H1 (cell line): ENCODE measurements around the gene TCEA3. TPM values are rescaled to one million over a fixed set of nuclear protein-coding genes. Genes with fewer than 3 reads are reported as not detected.

Experiments used
- CTCF ChIA-PET: fragments of 300-600 bp; sonication (Branson Sonifier 250); formaldehyde crosslinking; loops from one replicate; lab custom pipeline; 2021; ENCODE audit not compliant: partially characterized antibody; lab: Charles Lee
- POLR2A ChIA-PET: fragments of 300-600 bp; sonication (Branson Sonifier 250); formaldehyde crosslinking; loops from one replicate; lab custom pipeline; 2021; ENCODE audit warnings: inconsistent platforms; ENCODE audit not compliant: partially characterized antibody; lab: Charles Lee
- DNase-seq, 2 experiments: peaks; one replicate each; pipeline versions ENCODE4 v3.0.0 to v3.0.0-alpha.2; 2010 to 2022; ENCODE audit warnings: low spot score in 2 of 2, low read depth in 1 of 2, mixed read lengths in 1 of 2
- FAIRE-seq: peaks from 2 replicates; lab custom pipeline; 2011; peaks lifted over from hg19 to GRCh38; lab: Jason Lieb, UNC
- H2AFZ ChIP-seq: 2 replicates; pipeline ENCODE4 v1.8.1; 2012; ENCODE audit warnings: low read length, inconsistent platforms
- H2AK5ac ChIP-seq: 2 replicates; pipeline ENCODE4 v1.6.1; 2013; ENCODE audit warnings: low read depth, low read length
- H2BK120ac ChIP-seq: replicated peaks from 2 replicates; pipeline ENCODE3; 2013; ENCODE audit warnings: low read depth, low read length, inconsistent platforms
- H2BK12ac ChIP-seq: 2 replicates; pipeline ENCODE4 v1.6.1; 2013; ENCODE audit warnings: low read depth, low read length
- H2BK15ac ChIP-seq: 2 replicates; pipeline ENCODE4 v1.6.1; 2013; ENCODE audit warnings: low read length
- H2BK20ac ChIP-seq: 2 replicates; pipeline ENCODE4 v1.6.1; 2013; ENCODE audit warnings: low read length
- H2BK5ac ChIP-seq: 2 replicates; pipeline ENCODE4 v1.6.1; 2013; ENCODE audit warnings: low read depth, low read length
- H3K14ac ChIP-seq: 2 replicates; pipeline ENCODE4 v1.6.1; 2013; ENCODE audit warnings: inconsistent platforms; ENCODE audit not compliant: insufficient read length
- H3K18ac ChIP-seq: 2 replicates; pipeline ENCODE4 v1.6.1; 2013; ENCODE audit warnings: low read length; ENCODE audit errors: extremely low read depth
- H3K23ac ChIP-seq: 2 replicates; pipeline ENCODE4 v1.6.1; 2013; ENCODE audit warnings: inconsistent platforms; ENCODE audit not compliant: insufficient read length
- H3K23me2 ChIP-seq: 2 replicates; pipeline ENCODE4 v1.6.1; 2013; ENCODE audit warnings: low read depth, low read length
- H3K27ac ChIP-seq: 2 replicates; pipeline ENCODE4 v1.6.1; 2011; ENCODE audit warnings: low read depth, low read length, inconsistent platforms
- H3K27me3 ChIP-seq, 4 experiments: replicated peaks in 1 of 4; 1 replicate in 1 of 4; 2 replicates in 3 of 4; pipeline versions ENCODE4 v1.6.1 to v1.8.1; 2011 to 2013; ENCODE audit warnings: low read length in 3 of 4, mild to moderate bottlenecking in 3 of 4, inconsistent platforms in 2 of 4, mixed read lengths in 2 of 4, moderate library complexity in 1 of 4; ENCODE audit not compliant: control insufficient read depth in 3 of 4, insufficient read depth in 3 of 4; ENCODE audit errors: extremely low read depth in 1 of 4
- H3K36me3 ChIP-seq, 4 experiments: 2 replicates each; pipeline versions ENCODE4 v1.6.1 to v1.8.1; 2011 to 2013; ENCODE audit warnings: mild to moderate bottlenecking in 4 of 4, low read length in 3 of 4, moderate library complexity in 2 of 4, control low read depth in 1 of 4, inconsistent platforms in 1 of 4; ENCODE audit not compliant: insufficient read depth in 4 of 4, control insufficient read depth in 2 of 4
- H3K4ac ChIP-seq: replicated peaks from 2 replicates; pipeline ENCODE3; 2013; ENCODE audit warnings: low read length, low read depth, mixed read lengths, inconsistent platforms; ENCODE audit not compliant: insufficient read length
- H3K4me1 ChIP-seq, 4 experiments: replicated peaks in 1 of 4; 1 replicate in 1 of 4; 2 replicates in 3 of 4; pipeline versions ENCODE4 v1.6.1 to v1.8.1; 2011 to 2013; ENCODE audit warnings: low read length in 3 of 4, inconsistent platforms in 2 of 4, mixed read lengths in 1 of 4; ENCODE audit not compliant: insufficient read depth in 4 of 4, control insufficient read depth in 3 of 4
- H3K4me2 ChIP-seq, 2 experiments: 2 replicates each; pipeline versions ENCODE4 v1.6.1 to v1.8.1; 2011 to 2013; ENCODE audit warnings: low read depth in 2 of 2, low read length in 2 of 2, control low read depth in 1 of 2, inconsistent platforms in 1 of 2, mild to moderate bottlenecking in 1 of 2; ENCODE audit not compliant: insufficient read depth in 1 of 2
- H3K4me3 ChIP-seq, 4 experiments: fragments of 200-600, 300-600 bp in 1 of 4; sonication (generic), shearing (Covaris generic), sonication (Bioruptor Twin) in 1 of 4; 2 replicates each; pipeline versions ENCODE4 v1.5.1 to v1.8.1; 2011 to 2016; ENCODE audit warnings: low read length in 4 of 4, low read depth in 3 of 4, control low read depth in 2 of 4, inconsistent platforms in 2 of 4, mild to moderate bottlenecking in 2 of 4, mixed read lengths in 1 of 4, moderate library complexity in 1 of 4; ENCODE audit not compliant: insufficient read depth in 2 of 4; ENCODE audit errors: extremely low read depth in 1 of 4
- H3K56ac ChIP-seq: replicated peaks from 2 replicates; pipeline ENCODE3; 2013; ENCODE audit warnings: low read depth, mild to moderate bottlenecking, mixed read lengths, low read length, inconsistent platforms; ENCODE audit not compliant: insufficient read length
- H3K79me1 ChIP-seq: 2 replicates; pipeline ENCODE4 v1.6.1; 2013; ENCODE audit warnings: low read depth, low read length, control low read depth
- H3K79me2 ChIP-seq, 2 experiments: 2 replicates each; pipeline versions ENCODE4 v1.6.1 to v1.8.1; 2012 to 2013; ENCODE audit warnings: low read length in 2 of 2, mild to moderate bottlenecking in 2 of 2, inconsistent platforms in 1 of 2; ENCODE audit not compliant: insufficient read depth in 2 of 2, control insufficient read depth in 1 of 2
- H3K9ac ChIP-seq, 4 experiments: replicated peaks in 1 of 4; 1 replicate in 1 of 4; 2 replicates in 3 of 4; pipeline versions ENCODE4 v1.6.1 to v1.8.1; 2011 to 2013; ENCODE audit warnings: low read depth in 3 of 4, low read length in 3 of 4, control low read depth in 2 of 4, mild to moderate bottlenecking in 2 of 4, moderate library complexity in 2 of 4, inconsistent platforms in 1 of 4; ENCODE audit errors: extremely low read depth in 1 of 4
- H3K9me3 ChIP-seq, 2 experiments: 2 replicates each; pipeline versions ENCODE4 v1.6.1 to v1.8.1; 2012 to 2013; ENCODE audit warnings: mild to moderate bottlenecking in 2 of 2, moderate library complexity in 2 of 2, control low read depth in 1 of 2, inconsistent platforms in 1 of 2, low read depth in 1 of 2, low read length in 1 of 2, mixed read lengths in 1 of 2; ENCODE audit not compliant: insufficient read depth in 2 of 2
- H4K20me1 ChIP-seq, 2 experiments: replicated peaks in 1 of 2; 2 replicates each; pipeline versions ENCODE3 to v1.8.1; 2011 to 2013; ENCODE audit warnings: inconsistent platforms in 2 of 2, low read length in 2 of 2, mild to moderate bottlenecking in 1 of 2; ENCODE audit not compliant: insufficient read depth in 2 of 2, control insufficient read depth in 1 of 2
- H4K5ac ChIP-seq: 2 replicates; pipeline ENCODE4 v1.6.1; 2013; ENCODE audit warnings: low read length, low read depth, mixed read lengths, inconsistent platforms; ENCODE audit not compliant: insufficient read length
- H4K8ac ChIP-seq: 2 replicates; pipeline ENCODE4 v1.8.0; 2013; ENCODE audit warnings: mild to moderate bottlenecking, moderate library complexity, low read length, inconsistent platforms; ENCODE audit not compliant: insufficient read depth; ENCODE audit errors: extremely low read depth
- H4K91ac ChIP-seq: replicated peaks from 2 replicates; pipeline ENCODE3; 2013; ENCODE audit warnings: low read length, mixed read lengths, inconsistent platforms; ENCODE audit not compliant: insufficient read length
- KDM1A ChIP-seq: fragments of 200-600, 300-600 bp; sonication (generic); IDR thresholded peaks from 2 replicates; pipeline ENCODE4 v1.7.1; 2016; ENCODE audit warnings: mild to moderate bottlenecking, low read length, borderline replicate concordance
- WGBS, 2 experiments: shearing (Covaris generic) in 1 of 2; methylation state at CpG; one replicate each; pipeline versions ENCODE4 v1.1.6 to v1.1.7; 2013 to 2015; ENCODE audit warnings: low lambda C conversion rate in 2 of 2, mixed read lengths in 2 of 2, inconsistent platforms in 1 of 2, low coverage in 1 of 2, missing lambda C conversion rate in 1 of 2; ENCODE audit not compliant: insufficient replicate concordance in 2 of 2, insufficient coverage in 1 of 2, insufficient read length in 1 of 2; ENCODE audit errors: extremely low coverage in 1 of 2, missing lambda C conversion rate in 1 of 2; 5-methylcytosine and 5-hydroxymethylcytosine counted together
- polyA plus RNA-seq, 7 experiments: library from polyadenylated mRNA; depleted of rRNA in 3 of 7; stranded (reverse) in 5 of 7; unstranded in 2 of 7; fragments of >200 nt in 5 of 7; fragments of 200-250 nt in 2 of 7; gene quantifications; 1 replicate in 5 of 7; 2 replicates in 1 of 7; 4 replicates in 1 of 7; pipeline versions ENCODE4 v1.2.1 to v1.2.3, GENCODE V29; 2011 to 2013; ENCODE audit warnings: missing spikeins in 2 of 7, mixed read lengths in 2 of 7
- total RNA-seq: library from RNA; stranded (reverse); fragmentation: NEBNext Ultra II Directional; extraction: Animal tissue kit (Norgen Biotek cat#: 25700); gene quantifications from 2 replicates; pipeline ENCODE4 v1.2.1, GENCODE V29; 2021
- TF ChIP-seq, protein P1 (sequence below), 3 experiments: IDR thresholded peaks; 1 replicate in 2 of 3; 2 replicates in 1 of 3; pipeline versions ENCODE4 v1.5.1 to v1.6.1; 2011; ENCODE audit warnings: low read length in 3 of 3, mild to moderate bottlenecking in 3 of 3, inconsistent platforms in 2 of 3, low read depth in 1 of 3, moderate library complexity in 1 of 3; ENCODE audit not compliant: insufficient read depth in 1 of 3; ENCODE audit errors: control extremely low read depth in 1 of 3

The TCEA3 gene
- total and polyA plus RNA-seq, 2 of the 8 experiments (the other 6 are each of a cell fraction or from before 2014, with no cell fraction given), result 0.08 TPM; not detected in 1

DNA sequence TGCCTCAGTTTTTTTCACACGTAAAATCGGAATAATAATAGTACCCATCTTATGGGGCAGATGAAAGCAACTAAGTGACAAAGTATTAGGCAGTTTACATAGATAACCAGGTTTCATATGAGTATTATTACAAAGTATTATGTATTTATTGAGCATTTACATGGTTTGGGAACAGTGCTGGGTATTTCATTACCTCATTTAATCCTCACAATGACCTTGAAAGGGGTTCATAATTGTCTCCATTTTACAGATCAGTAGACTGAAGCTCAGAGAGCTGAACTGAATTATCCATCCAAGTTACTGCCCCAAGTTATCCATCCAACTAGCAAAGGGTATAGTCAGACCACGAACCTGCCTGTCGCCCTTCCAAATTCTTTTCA, 21.2 kb downstream of the TCEA3 start:
- no peak for DNase-seq
- no peak overlapping the region for H2BK5ac ChIP-seq
- peaks cover 0 to 3% of the 10 kb centered on the region in 2 experiments for H4K20me1 ChIP-seq
- WGBS, 2 experiments, result 42% methylated on average over 4 of the region's 4 CpGs; no CpG with 5 or more reads in 1 of the 2 experiments
- no peak overlapping the region for H3K4ac ChIP-seq
- CTCF ChIA-PET, result interaction anchor here (0.6 to 3.7 kb wide), 40 partner anchors 9 to 349 kb away, joined by 3 to 44 read pairs (median 4); partner anchors contain the start of genes HNRNPR and ZNF436
- no peak overlapping the region for H2BK12ac ChIP-seq
- no peak overlapping the region for H3K27ac ChIP-seq
- no peak overlapping the region for H3K56ac ChIP-seq
- H2BK20ac ChIP-seq, result no peak overlapping the region
- peak overlapping the region in 1 of 4 experiments; percentile 49; a peak in 1 of 8 replicates for H3K4me3 ChIP-seq
- TF ChIP-seq KDM1A, result peak; percentile 20; the same call in 1 of the 2 replicates
- TF ChIP-seq, protein P1, sequence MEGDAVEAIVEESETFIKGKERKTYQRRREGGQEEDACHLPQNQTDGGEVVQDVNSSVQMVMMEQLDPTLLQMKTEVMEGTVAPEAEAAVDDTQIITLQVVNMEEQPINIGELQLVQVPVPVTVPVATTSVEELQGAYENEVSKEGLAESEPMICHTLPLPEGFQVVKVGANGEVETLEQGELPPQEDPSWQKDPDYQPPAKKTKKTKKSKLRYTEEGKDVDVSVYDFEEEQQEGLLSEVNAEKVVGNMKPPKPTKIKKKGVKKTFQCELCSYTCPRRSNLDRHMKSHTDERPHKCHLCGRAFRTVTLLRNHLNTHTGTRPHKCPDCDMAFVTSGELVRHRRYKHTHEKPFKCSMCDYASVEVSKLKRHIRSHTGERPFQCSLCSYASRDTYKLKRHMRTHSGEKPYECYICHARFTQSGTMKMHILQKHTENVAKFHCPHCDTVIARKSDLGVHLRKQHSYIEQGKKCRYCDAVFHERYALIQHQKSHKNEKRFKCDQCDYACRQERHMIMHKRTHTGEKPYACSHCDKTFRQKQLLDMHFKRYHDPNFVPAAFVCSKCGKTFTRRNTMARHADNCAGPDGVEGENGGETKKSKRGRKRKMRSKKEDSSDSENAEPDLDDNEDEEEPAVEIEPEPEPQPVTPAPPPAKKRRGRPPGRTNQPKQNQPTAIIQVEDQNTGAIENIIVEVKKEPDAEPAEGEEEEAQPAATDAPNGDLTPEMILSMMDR (IDR thresholded peaks at IDR 0.05; ENCODE audit: control extremely low read depth in 1 of 3, insufficient read depth in 1 of 3, low read depth in 1 of 3, low read length in 3 of 3), result no peak
- no peak for FAIRE-seq
- H2BK15ac ChIP-seq, result no peak overlapping the region
- no peaks in the 10 kb centered on the region for H3K79me2 ChIP-seq
- H3K9me3 ChIP-seq, result no peaks in the 10 kb centered on the region
- H3K4me2 ChIP-seq, result peak overlapping the region; percentile 10 to 74; a peak in 3 of 4 replicates
- H2BK120ac ChIP-seq, result no peak overlapping the region
- no peak overlapping the region for H4K5ac ChIP-seq
- no peak overlapping the region for H3K18ac ChIP-seq
- no peak overlapping the region for H3K23ac ChIP-seq
- H2AK5ac ChIP-seq, result no peak overlapping the region
- no peak overlapping the region for H2AFZ ChIP-seq
- H3K36me3 ChIP-seq, result no peaks in the 10 kb centered on the region
- peaks cover 0 to 4% (median 2%) of the 10 kb centered on the region in 4 experiments; a peak in 2 of 7 replicates for H3K4me1 ChIP-seq
- no peak overlapping the region for H4K8ac ChIP-seq
- POLR2A ChIA-PET, result interaction anchor here (1.2 to 1.7 kb wide), 3 partner anchors 13 to 59 kb away, joined by 3 to 8 read pairs (median 4); partner anchors contain the start of gene HNRNPR
- H3K23me2 ChIP-seq, result no peaks in the 10 kb centered on the region
- H4K91ac ChIP-seq, result no peak overlapping the region
- H3K79me1 ChIP-seq, result no peaks in the 10 kb centered on the region
- H3K9ac ChIP-seq, result no peak overlapping the region
- peaks cover 18 to 95% (median 57%) of the 10 kb centered on the region in 4 experiments for H3K27me3 ChIP-seq
- no peak overlapping the region for H3K14ac ChIP-seq
